Measurements from ENCODE around the gene NENF. TPM values are rescaled to one million over a fixed set of nuclear protein-coding genes. Genes with fewer than 3 reads are reported as not detected.
"Not testable (repeated sequence)": the region's sequence is repeated elsewhere in the genome, so short reads cannot be mapped to it uniquely, and the experiment has no call there.

The NENF gene
- total RNA-seq, 2 donors from 2014 or later: 56.8 to 134 TPM

DNA sequence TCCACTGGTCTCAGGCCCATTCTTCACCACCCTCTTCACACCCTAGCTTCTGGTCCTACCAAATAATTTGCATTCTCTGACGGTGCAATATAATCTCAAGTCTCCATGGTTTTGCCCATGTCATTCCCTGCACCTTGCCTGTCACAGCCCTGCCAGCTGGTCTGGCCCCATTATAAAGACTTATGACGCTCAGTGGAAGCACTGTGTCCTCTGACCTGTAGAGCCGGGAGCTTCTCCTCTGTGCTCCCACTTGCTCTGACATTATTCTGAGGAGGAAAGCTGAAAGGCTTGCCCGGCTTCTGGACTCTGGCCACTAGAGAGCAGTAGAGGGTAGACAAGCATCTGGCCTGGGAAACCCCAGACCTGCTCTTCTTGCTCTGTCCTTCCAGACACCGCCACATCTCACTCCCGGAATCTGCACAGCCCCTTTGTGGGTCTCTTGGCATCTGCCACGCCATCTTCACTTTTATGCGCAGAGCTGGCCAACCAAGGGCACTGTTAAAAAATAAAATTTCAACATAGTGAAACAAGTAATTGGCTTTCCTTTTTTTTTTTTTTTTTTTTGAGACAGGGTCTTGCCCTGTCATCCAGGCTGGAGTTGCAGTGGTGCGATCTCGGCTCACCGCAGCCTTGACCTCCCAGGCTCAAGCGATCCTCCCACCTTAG is 44.4 kb downstream of the NENF start:
- Histone ChIP-seq H3K27me3 (no peaks in the 10 kb centered on the region), H3K27ac (no peak overlapping the region), H3K4me3 (no peak overlapping the region), H3K9me3 (no peaks in the 10 kb centered on the region), H3K36me3 (no peaks in the 10 kb centered on the region), H3K4me1 (no peaks in the 10 kb centered on the region)
- DNase-seq (ENCODE audit: low spot score): peak; percentile 90
- TF ChIP-seq, protein P1, sequence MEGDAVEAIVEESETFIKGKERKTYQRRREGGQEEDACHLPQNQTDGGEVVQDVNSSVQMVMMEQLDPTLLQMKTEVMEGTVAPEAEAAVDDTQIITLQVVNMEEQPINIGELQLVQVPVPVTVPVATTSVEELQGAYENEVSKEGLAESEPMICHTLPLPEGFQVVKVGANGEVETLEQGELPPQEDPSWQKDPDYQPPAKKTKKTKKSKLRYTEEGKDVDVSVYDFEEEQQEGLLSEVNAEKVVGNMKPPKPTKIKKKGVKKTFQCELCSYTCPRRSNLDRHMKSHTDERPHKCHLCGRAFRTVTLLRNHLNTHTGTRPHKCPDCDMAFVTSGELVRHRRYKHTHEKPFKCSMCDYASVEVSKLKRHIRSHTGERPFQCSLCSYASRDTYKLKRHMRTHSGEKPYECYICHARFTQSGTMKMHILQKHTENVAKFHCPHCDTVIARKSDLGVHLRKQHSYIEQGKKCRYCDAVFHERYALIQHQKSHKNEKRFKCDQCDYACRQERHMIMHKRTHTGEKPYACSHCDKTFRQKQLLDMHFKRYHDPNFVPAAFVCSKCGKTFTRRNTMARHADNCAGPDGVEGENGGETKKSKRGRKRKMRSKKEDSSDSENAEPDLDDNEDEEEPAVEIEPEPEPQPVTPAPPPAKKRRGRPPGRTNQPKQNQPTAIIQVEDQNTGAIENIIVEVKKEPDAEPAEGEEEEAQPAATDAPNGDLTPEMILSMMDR (IDR thresholded peaks at IDR 0.05): peak; percentile 77 to 92

DNA sequence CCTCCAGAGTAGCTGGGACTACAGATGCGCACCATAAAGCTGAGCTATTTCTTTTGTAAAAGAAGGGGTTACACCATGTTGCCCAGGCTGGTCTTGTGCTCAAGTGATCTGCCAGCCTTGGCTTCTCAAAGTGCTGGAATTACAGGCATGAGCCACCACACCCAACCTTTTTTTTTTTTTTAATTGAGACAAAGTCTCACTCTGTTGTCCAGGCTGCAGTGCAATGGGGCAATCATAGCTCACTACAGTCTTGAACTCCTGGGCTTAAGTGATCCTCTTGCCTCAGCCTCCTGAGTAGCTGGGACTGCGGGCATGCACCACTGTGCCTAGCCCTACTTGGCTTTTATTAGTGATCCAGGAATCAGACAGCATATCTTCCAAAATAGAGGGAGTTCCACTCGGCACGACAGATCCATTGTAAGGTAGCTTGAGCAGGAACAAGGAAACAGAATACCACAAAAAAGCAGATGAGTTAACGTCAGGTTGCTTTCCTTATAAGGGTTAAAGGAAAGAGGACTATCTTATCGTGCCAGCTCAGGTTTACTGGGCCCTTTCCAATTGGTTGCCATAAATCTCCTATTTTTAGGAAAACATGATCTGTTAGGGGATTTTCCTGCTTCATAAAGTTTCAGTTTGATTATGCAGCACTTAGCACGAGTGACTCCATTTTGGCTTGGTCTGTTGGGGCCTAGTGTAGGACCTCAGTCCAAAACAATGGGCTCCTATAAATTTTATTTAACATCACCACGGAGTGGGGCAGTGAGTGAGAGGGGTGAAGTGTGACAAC is 45.2 kb downstream of the NENF start:
- Histone ChIP-seq H3K27me3 (no peaks in the 10 kb centered on the region), H3K4me3 (no peak overlapping the region), H3K4me1 (no peaks in the 10 kb centered on the region), H3K36me3 (no peaks in the 10 kb centered on the region), H3K9me3 (no peaks in the 10 kb centered on the region), H3K27ac (no peak overlapping the region)
- TF ChIP-seq, protein P1 (IDR thresholded peaks at IDR 0.05): no peak
- DNase-seq (ENCODE audit: low spot score): no peak

DNA sequence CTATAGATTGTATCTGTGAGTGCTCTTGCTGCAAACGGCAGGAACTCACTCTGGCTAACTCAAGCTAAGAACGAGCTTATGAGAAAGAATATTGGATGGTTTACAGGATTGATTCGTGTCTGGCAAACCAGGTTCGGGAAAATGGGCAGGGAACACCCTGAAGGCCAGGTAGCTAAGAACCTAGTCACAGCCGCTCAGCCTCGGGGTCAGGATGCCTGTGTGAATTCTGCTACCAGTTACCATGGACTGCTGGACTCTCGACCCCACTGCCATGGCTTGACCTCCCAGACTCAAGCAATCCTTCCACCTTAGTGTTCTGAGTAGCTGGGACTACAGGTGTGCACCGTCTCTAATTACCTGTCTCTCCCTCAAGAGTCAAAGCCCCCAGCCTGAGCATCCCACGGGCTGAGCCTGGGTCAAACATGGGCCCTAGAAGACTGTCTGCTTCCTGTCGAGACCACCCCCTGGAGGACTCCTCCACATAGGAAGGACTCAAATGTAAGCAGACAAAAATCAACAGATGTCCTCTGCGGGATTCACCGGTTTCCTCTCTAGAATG is 45.8 kb downstream of the NENF start:
- Histone ChIP-seq H3K4me1 (no peaks in the 10 kb centered on the region), H3K4me3 (no peak overlapping the region), H3K9me3 (no peaks in the 10 kb centered on the region), H3K27me3 (no peaks in the 10 kb centered on the region), H3K36me3 (no peaks in the 10 kb centered on the region), H3K27ac (no peak overlapping the region)
- DNase-seq (ENCODE audit: low spot score): no peak
- TF ChIP-seq, protein P1 (IDR thresholded peaks at IDR 0.05): no peak

DNA sequence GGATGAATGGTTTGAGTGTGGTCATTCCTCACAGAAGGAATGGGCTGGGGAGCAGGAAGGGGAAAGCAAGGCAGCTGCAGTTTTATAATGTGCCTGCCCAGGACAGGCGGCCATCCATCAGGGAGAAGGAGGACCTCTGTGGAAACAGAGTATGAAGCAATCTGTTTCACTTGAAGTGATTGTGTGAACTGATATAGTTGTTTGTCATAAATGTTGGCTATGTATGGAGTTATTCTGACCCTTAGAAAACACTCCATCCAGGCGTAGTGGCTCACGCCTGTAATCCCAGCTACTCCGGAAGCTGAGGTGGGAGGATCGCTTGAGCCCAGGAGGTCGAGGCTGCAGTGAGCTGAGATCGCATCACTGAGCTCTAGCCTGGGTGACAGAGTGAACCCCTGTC is 46.5 kb downstream of the NENF start:
- no peak overlapping the region for H3K4me3 ChIP-seq
- H3K4me1 ChIP-seq: no peaks in the 10 kb centered on the region

DNA sequence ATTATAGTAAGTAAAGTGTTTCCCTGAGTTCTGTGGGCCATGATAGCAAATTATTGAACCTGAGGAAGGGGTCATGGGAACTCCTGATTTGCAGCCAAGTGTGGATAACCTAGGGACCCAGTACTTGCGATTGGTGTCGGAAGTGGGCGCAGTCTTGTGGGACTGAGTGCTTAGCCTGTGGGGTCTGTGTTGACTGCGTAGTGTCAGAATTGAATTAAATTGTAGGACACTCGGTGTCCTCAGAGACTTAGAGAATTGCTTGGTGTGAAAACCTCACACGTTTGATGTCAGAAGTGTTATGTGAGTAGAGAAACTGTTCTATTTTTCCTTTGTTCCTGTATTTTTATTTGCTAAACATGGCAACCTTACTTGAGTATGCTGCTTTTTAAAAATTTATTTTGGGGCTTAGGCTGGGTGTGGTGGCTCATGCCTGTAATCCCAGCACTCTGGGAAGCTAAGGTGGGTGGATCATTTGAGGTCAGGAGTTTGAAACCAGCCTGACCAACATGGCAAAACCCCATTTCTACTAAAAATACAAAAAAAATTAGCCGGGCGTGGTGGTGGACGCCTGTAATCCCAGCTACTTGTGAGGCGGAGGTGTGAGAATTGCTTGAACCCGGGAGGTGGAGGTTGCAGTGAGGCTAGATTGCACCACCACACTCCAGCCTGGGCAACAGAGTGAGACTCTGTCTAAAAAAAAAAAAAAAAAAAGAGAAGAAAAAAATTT is 48.2 kb downstream of the NENF start:
- not testable (repeated sequence) for H3K27me3 ChIP-seq; H3K27ac ChIP-seq; H3K4me3 ChIP-seq; H3K36me3 ChIP-seq; H3K9me3 ChIP-seq; H3K4me1 ChIP-seq; DNase-seq (ENCODE audit: low spot score)

More for the DNA sequence above, 46.5 kb downstream of the NENF start:
- Histone ChIP-seq H3K27me3 (no peaks in the 10 kb centered on the region), H3K9me3 (no peaks in the 10 kb centered on the region), H3K36me3 (no peaks in the 10 kb centered on the region), H3K27ac (no peak overlapping the region)
- DNase-seq (ENCODE audit: low spot score): no peak
- TF ChIP-seq, protein P1 (IDR thresholded peaks at IDR 0.05): no peak

DNA sequence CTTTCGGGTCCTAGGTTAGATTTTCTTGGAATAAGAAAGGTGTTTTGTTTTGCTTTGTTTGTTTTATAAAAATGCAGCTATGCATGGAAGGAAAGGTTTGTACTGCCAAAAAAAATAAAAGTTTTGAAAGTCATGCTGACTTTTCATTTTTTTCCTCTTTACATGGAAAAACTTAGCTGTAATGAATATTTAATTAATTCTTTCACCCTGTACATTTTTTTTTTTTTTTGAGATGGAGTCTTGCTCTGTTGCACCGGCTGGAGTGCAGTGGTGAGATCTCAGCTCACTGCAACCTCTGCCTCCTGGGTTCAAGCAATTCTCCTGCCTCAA is 48.7 kb downstream of the NENF start:
- H3K27me3 ChIP-seq: no peaks in the 10 kb centered on the region
- H3K4me3 ChIP-seq: no peak overlapping the region
- TF ChIP-seq, protein P1 (IDR thresholded peaks at IDR 0.05): no peak
- no peaks in the 10 kb centered on the region for H3K9me3 ChIP-seq
- H3K4me1 ChIP-seq: no peaks in the 10 kb centered on the region
- no peak overlapping the region for H3K27ac ChIP-seq
- DNase-seq (ENCODE audit: low spot score): no peak
- no peaks in the 10 kb centered on the region for H3K36me3 ChIP-seq
